Measurements from ENCODE around the gene EFCAB6. TPM values are rescaled to one million over a fixed set of nuclear protein-coding genes. Genes with fewer than 3 reads are reported as not detected.

Gene EFCAB6
- total and polyA plus RNA-seq, 2 of the 13 experiments (the other 11 are each of a cell fraction or from before 2014, with no cell fraction given) = not detected

- no peak overlapping the region for H3K4me2 ChIP-seq (ENCODE audit: low read depth, low read length)
- in situ Hi-C loops (cut with HindIII; ENCODE audit: extremely low pct_ligation_motif_present, low pct_unique_long_range_greater_than_20kb) = no loop called here
- 19% methylated on average over 6 of the region's 6 CpGs for WGBS (ENCODE audit: low lambda C conversion rate)
- FAIRE-seq = no peak
- ATAC-seq = no peak
- BruUV-seq (replicated peaks) = no TSS peak
- H3K27me3 ChIP-seq (ENCODE audit: control insufficient read depth in 1 of 2, insufficient read depth in 2 of 2, low read length in 2 of 2) = peaks cover 5 to 32% of the 10 kb centered on the region in 2 experiments; a peak in 4 of 5 replicates
- no peak for DNase-seq (ENCODE audit: low spot score)
- no peaks in the 10 kb centered on the region for H4K20me1 ChIP-seq (ENCODE audit: insufficient read depth, low read length)
- H3K9me3 ChIP-seq (ENCODE audit: low read length) = no peaks in the 10 kb centered on the region
- intact Hi-C loops (cut with micrococcal nuclease; ENCODE audit: unreplicated experiment) = no loop called here
- TF ChIP-seq CCDC6 (CRISPR knock-in tag; IDR thresholded peaks at IDR 0.05) (no peak), ZFP37 (CRISPR knock-in tag; IDR thresholded peaks at IDR 0.05; ENCODE audit: borderline replicate concordance) (no peak), PAWR (CRISPR knock-in tag; IDR thresholded peaks at IDR 0.05; ENCODE audit: borderline replicate concordance) (no peak), HMG20B (CRISPR knock-in tag; conservative IDR thresholded peaks at IDR 0.05) (no peak), ZNF790 (CRISPR knock-in tag; IDR thresholded peaks at IDR 0.05; ENCODE audit: borderline replicate concordance) (no peak), ZBTB10 (CRISPR knock-in tag; IDR thresholded peaks at IDR 0.05; ENCODE audit: borderline replicate concordance) (no peak), ZNF615 (CRISPR knock-in tag; IDR thresholded peaks at IDR 0.05; ENCODE audit: borderline replicate concordance) (no peak), ZNF543 (CRISPR knock-in tag; IDR thresholded peaks at IDR 0.05) (no peak), ZNF549 (CRISPR knock-in tag; IDR thresholded peaks at IDR 0.05) (no peak), CHD4 (IDR thresholded peaks at IDR 0.05; ENCODE audit: borderline replicate concordance, low read length) (no peak), MAFK (conservative IDR thresholded peaks at IDR 0.05 in 1 of 2, IDR thresholded peaks at IDR 0.05 in 1 of 2; ENCODE audit: low read length in 2 of 2) (no peak), ZNF674 (CRISPR knock-in tag; IDR thresholded peaks at IDR 0.05; ENCODE audit: low read depth) (no peak), ZNF558 (CRISPR knock-in tag; IDR thresholded peaks at IDR 0.05; ENCODE audit: borderline replicate concordance) (no peak), EEA1 (CRISPR knock-in tag; IDR thresholded peaks at IDR 0.05; ENCODE audit: borderline replicate concordance) (no peak), ZNF672 (CRISPR knock-in tag; IDR thresholded peaks at IDR 0.05) (no peak)
- H3K4me3 ChIP-seq (replicated peaks in 1 of 3; ENCODE audit: insufficient read depth in 1 of 3, low read depth in 2 of 3, low read length in 3 of 3) = no peak overlapping the region
- H2AFZ ChIP-seq (ENCODE audit: low read length) = no peak overlapping the region
- CTCF ChIA-PET (ENCODE audit: low intra/inter-chr PET ratio, low total read pairs) = no interaction called here
- POLR2A ChIA-PET = no interaction called here
- H3K27ac ChIP-seq (ENCODE audit: extremely low read length, insufficient read depth, low read length) = no peak overlapping the region
- H3K79me2 ChIP-seq (ENCODE audit: insufficient read depth, low read length) = no peaks in the 10 kb centered on the region
- no peaks in the 10 kb centered on the region for H3K36me3 ChIP-seq (replicated peaks in 1 of 2; ENCODE audit: control insufficient read depth in 1 of 2, insufficient read depth in 2 of 2, low read length in 2 of 2)
- no peak overlapping the region for H3K9ac ChIP-seq (ENCODE audit: insufficient read depth, low read depth, low read length)
- H3K4me1 ChIP-seq (ENCODE audit: insufficient read depth, low read length) = no peaks in the 10 kb centered on the region
Observed at GRCh38 chr22:43541022-43541421, 271.1 kb downstream of the EFCAB6 start.

All from HepG2 (cell line).